Caco-2 (cell line): ENCODE data around the gene ZNF691. TPM values are rescaled to one million over a fixed set of nuclear protein-coding genes. Genes with fewer than 3 reads are reported as not detected.

Experiments
- BruUV-seq: library from RNA; stranded (reverse); fragments of 400-500 nt; replicated peaks from 2 replicates; lab custom pipeline; 2021; lab: Mats Ljungman, UMichigan
- CTCF ChIA-PET: fragments of 300-600 bp; sonication (Branson Sonifier 250); formaldehyde crosslinking; loops from one replicate; lab custom pipeline; 2022; ENCODE audit warnings: antibody characterized with exemption; lab: Charles Lee
- POLR2A ChIA-PET: fragments of 300-600 bp; sonication (Branson Sonifier 250); formaldehyde crosslinking; loops from one replicate; lab custom pipeline; 2022; ENCODE audit warnings: antibody characterized with exemption; lab: Charles Lee
- DNase-seq, 2 experiments: peaks; one replicate each; pipeline versions ENCODE4 v3.0.0 to v3.0.0-alpha.2; 2020 to 2022
- H3K27me3 ChIP-seq: replicated peaks from 2 replicates; pipeline ENCODE4 v1.6.0; 2011; ENCODE audit warnings: low read length; ENCODE audit not compliant: control insufficient read depth, insufficient read depth
- H3K36me3 ChIP-seq: 2 replicates; pipeline ENCODE4 v1.5.1; 2011; ENCODE audit warnings: low read length; ENCODE audit not compliant: control insufficient read depth, insufficient read depth
- H3K4me1 ChIP-seq: fragments of 250-450 bp; sonication (Bioruptor Pico); 2 replicates; pipeline ENCODE4 v1.5.1; 2020; ENCODE audit warnings: mild to moderate bottlenecking
- H3K4me3 ChIP-seq: 2 replicates; pipeline ENCODE4 v1.5.1; 2011; ENCODE audit warnings: low read depth, mild to moderate bottlenecking, control low read depth, low read length
- H3K9me3 ChIP-seq: fragments of 250-450 bp; sonication (Bioruptor Pico); 2 replicates; pipeline ENCODE4 v1.5.1; 2020; ENCODE audit warnings: mild to moderate bottlenecking, moderate library complexity
- H3K27ac Mint-ChIP-seq: one replicate; pipeline ENCODE4 v1.8.0; 2022; ENCODE audit warnings: mixed read lengths; ENCODE audit not compliant: unreplicated experiment
- H3K27me3 Mint-ChIP-seq: one replicate; pipeline ENCODE4 v1.8.0; 2022; ENCODE audit warnings: mixed read lengths; ENCODE audit not compliant: insufficient read depth, unreplicated experiment
- H3K36me3 Mint-ChIP-seq: one replicate; pipeline ENCODE4 v1.8.0; 2022; ENCODE audit warnings: mild to moderate bottlenecking, mixed read lengths; ENCODE audit not compliant: insufficient read depth, unreplicated experiment
- H3K4me1 Mint-ChIP-seq: one replicate; pipeline ENCODE4 v1.8.0; 2022; ENCODE audit warnings: low read depth, mixed read lengths; ENCODE audit not compliant: unreplicated experiment
- H3K4me3 Mint-ChIP-seq: one replicate; pipeline ENCODE4 v1.8.0; 2022; ENCODE audit warnings: mild to moderate bottlenecking, moderate library complexity, mixed read lengths; ENCODE audit not compliant: unreplicated experiment
- H3K9me3 Mint-ChIP-seq: one replicate; pipeline ENCODE4 v1.8.0; 2022; ENCODE audit warnings: mixed read lengths; ENCODE audit not compliant: unreplicated experiment
- CTCF ChIP-seq, 2 experiments: fragments of 200-600 bp in 1 of 2; IDR thresholded peaks; 1 replicate in 1 of 2; 2 replicates in 1 of 2; pipeline versions ENCODE4 v1.5.1 to v1.8.0; 2011 to 2022; ENCODE audit warnings: antibody characterized with exemption in 1 of 2, control low read depth in 1 of 2, inconsistent platforms in 1 of 2, low read depth in 1 of 2, low read length in 1 of 2, mild to moderate bottlenecking in 1 of 2, moderate library complexity in 1 of 2; ENCODE audit not compliant: insufficient read depth in 1 of 2, severe bottlenecking in 1 of 2, unreplicated experiment in 1 of 2
- intact Hi-C: fragments of 100-400 bp; cut with micrococcal nuclease; formaldehyde crosslinking; loops from one replicate; pipeline ENCODE4 v1.10.0; 2022; ENCODE audit not compliant: unreplicated experiment
- total RNA-seq: library from RNA; stranded (reverse); gene quantifications from 2 replicates; pipeline ENCODE4 v1.2.3, GENCODE V29; 2022

Gene ZNF691
- total RNA-seq, 1 experiment from 2014 or later = 7.8 TPM

GRCh38 chr1:42820813-42821212 lies 25.6 kb upstream of the ZNF691 start:
- TF ChIP-seq CTCF (IDR thresholded peaks at IDR 0.05; ENCODE audit: insufficient read depth in 1 of 2, low read depth in 1 of 2, low read length in 1 of 2, severe bottlenecking in 1 of 2, unreplicated experiment in 1 of 2) = no peak
- no peaks in the 10 kb centered on the region for H3K27me3 Mint-ChIP-seq
- CTCF ChIA-PET = no interaction called here
- Histone ChIP-seq H3K9me3 (no peaks in the 10 kb centered on the region), H3K4me3 (no peak overlapping the region), H3K27me3 (no peaks in the 10 kb centered on the region), H3K4me1 (peaks cover 9% of the 10 kb centered on the region; the same call in 1 of the 2 replicates), H3K36me3 (no peaks in the 10 kb centered on the region)
- H3K9me3 Mint-ChIP-seq = no peaks in the 10 kb centered on the region
- BruUV-seq = no TSS peak
- no peak overlapping the region for H3K27ac Mint-ChIP-seq
- peaks cover 14% of the 10 kb centered on the region for H3K4me1 Mint-ChIP-seq
- H3K4me3 Mint-ChIP-seq = no peak overlapping the region
- intact Hi-C loops = no loop called here
- DNase-seq = no peak
- POLR2A ChIA-PET = no interaction called here
- H3K36me3 Mint-ChIP-seq = peaks cover 5% of the 10 kb centered on the region

- Mint-ChIP-seq H3K27ac (no peak overlapping the region), H3K36me3 (no peaks in the 10 kb centered on the region), H3K4me1 (peaks cover 8% of the 10 kb centered on the region), H3K9me3 (no peaks in the 10 kb centered on the region), H3K4me3 (no peak overlapping the region), H3K27me3 (no peaks in the 10 kb centered on the region)
- TF ChIP-seq CTCF (IDR thresholded peaks at IDR 0.05; ENCODE audit: insufficient read depth in 1 of 2, low read depth in 1 of 2, low read length in 1 of 2, severe bottlenecking in 1 of 2, unreplicated experiment in 1 of 2) = no peak
- intact Hi-C loops = no loop called here
- H3K4me3 ChIP-seq = no peak overlapping the region
- H3K4me1 ChIP-seq = peaks cover 9% of the 10 kb centered on the region; the same call in 1 of the 2 replicates
- DNase-seq = no peak
- BruUV-seq = no TSS peak
- no peaks in the 10 kb centered on the region for H3K9me3 ChIP-seq
- no peaks in the 10 kb centered on the region for H3K36me3 ChIP-seq
- CTCF ChIA-PET = no interaction called here
- POLR2A ChIA-PET = no interaction called here
- H3K27me3 ChIP-seq = no peaks in the 10 kb centered on the region
Measured at GRCh38 chr1:42821690-42822089, 24.7 kb upstream of the ZNF691 start.

- no peaks in the 10 kb centered on the region for H3K9me3 Mint-ChIP-seq
- POLR2A ChIA-PET = interaction anchor here (0.6 kb wide), 2 partner anchors 15 to 55 kb away, joined by 3 to 4 read pairs; no protein-coding TSS in a partner anchor
- Histone ChIP-seq H3K9me3 (no peaks in the 10 kb centered on the region), H3K27me3 (no peaks in the 10 kb centered on the region), H3K36me3 (no peaks in the 10 kb centered on the region), H3K4me1 (peaks cover 4% of the 10 kb centered on the region; the same call in 1 of the 2 replicates), H3K4me3 (no peak overlapping the region)
- peaks cover 8% of the 10 kb centered on the region for H3K4me1 Mint-ChIP-seq
- no peak overlapping the region for H3K27ac Mint-ChIP-seq
- no peak for DNase-seq
- BruUV-seq = no TSS peak
- H3K36me3 Mint-ChIP-seq = no peaks in the 10 kb centered on the region
- no peak overlapping the region for H3K4me3 Mint-ChIP-seq
- TF ChIP-seq CTCF (IDR thresholded peaks at IDR 0.05; ENCODE audit: insufficient read depth in 1 of 2, low read depth in 1 of 2, low read length in 1 of 2, severe bottlenecking in 1 of 2, unreplicated experiment in 1 of 2) = no peak
- no peaks in the 10 kb centered on the region for H3K27me3 Mint-ChIP-seq
- intact Hi-C loops = no loop called here
- CTCF ChIA-PET = no interaction called here
Measured at GRCh38 chr1:42822800-42823392, 23.5 kb upstream of the ZNF691 start.
